SIG-M5 (cell line): ENCODE measurements around the gene SLC22A17.

Experiments
- DNase-seq: peaks from one replicate; lab custom pipeline; 2025; lab: John Stamatoyannopoulos, UW

Gene SLC22A17

DNA sequence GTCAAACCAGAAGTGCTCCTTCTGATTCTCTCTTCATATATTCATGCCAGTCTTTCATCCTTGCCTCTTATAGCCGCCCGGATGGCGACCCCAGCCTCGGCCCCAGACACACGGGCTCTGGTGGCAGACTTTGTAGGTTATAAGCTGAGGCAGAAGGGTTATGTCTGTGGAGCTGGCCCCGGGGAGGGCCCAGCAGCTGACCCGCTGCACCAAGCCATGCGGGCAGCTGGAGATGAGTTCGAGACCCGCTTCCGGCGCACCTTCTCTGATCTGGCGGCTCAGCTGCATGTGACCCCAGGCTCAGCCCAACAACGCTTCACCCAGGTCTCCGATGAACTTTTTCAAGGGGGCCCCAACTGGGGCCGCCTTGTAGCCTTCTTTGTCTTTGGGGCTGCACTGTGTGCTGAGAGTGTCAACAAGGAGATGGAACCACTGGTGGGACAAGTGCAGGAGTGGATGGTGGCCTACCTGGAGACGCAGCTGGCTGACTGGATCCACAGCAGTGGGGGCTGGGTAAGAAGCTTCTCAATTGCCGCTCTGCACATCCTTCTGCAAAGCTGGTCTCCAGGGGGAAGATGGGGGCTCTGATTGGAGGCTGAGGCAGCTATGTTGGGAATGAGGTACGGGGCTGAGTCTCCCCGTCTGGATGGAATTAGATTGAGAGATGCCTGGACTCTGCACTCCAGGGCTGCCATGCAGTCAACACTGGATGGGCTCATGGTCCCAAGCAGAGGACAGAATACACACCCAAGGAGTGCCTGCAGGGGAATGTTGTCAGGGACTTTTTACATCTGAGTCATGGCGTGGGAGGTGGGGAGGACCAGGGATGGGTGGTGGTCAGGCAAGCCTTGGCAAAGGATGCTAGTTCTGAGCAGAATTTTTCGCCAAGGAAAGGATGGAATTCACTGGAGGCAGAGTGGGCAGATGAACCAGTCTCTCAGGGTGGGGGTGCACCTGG, 44.7 kb downstream of the SLC22A17 start:
- no peak for DNase-seq

GRCh38 chr14:23307146-23307530, 45.5 kb downstream of the SLC22A17 start:
- DNase-seq = no peak

GRCh38 chr14:23306412-23307145, 46.1 kb downstream of the SLC22A17 start, which contains the start of gene BCL2L2:
BCL2L2 (plus strand) TSS chr14:23306833; CDS start chr14:23307768, 935 bp downstream.
- DNase-seq = no peak

DNA sequence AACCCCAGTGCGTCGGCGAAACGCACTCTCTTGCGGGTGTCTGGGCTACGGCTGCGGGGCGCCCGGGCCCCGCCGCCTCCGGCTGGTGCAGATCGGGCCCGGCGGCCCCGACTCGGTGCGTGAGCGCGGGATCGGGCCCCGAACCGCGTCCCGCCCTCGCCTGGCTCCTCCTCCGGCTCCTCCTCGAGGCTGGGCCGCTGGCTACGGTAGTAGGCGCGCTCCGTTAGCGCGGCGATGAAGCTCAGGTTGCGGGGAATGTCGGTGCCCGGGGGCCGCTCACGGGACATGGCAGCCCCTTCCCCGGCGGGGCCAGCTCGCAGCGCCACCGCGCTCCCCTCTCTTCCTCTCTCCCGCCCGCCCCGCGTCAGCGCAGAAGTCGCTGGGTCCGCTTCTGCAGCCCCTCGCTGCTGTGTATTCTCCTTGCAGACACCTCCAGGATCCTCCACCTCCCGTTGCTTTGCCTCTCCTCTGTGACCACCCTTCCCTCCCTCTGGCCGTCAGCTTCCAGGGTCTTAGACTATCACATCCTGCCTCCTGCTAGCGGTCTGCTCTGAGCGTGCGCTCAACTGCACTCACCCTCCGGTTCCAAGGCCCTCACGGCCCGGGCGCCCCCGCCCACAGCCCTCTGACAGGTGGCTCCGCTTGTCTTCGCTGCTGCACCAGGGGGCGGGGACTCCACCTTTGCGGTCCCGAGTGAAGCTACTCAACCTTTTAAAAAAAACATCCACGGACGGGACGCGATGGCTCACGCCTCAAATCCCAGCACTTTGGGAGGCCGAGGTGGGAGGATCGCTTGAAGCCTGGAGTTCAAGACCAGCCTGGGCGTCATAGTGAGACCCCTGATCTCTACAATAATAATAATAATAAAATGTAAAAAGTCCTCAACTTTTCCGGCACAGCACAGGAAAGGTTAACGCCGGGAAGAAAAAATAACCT, 50.1 kb downstream of the SLC22A17 start, which contains the start of gene PPP1R3E:
Gene PPP1R3E, minus strand, starts transcription at position 570 of the 936 bp plus-strand sequence. Its CDS starts 283 bp downstream, at position 287.
- no peak for DNase-seq

GRCh38 chr14:23301969-23302289, 50.8 kb downstream of the SLC22A17 start:
- DNase-seq = no peak

DNA sequence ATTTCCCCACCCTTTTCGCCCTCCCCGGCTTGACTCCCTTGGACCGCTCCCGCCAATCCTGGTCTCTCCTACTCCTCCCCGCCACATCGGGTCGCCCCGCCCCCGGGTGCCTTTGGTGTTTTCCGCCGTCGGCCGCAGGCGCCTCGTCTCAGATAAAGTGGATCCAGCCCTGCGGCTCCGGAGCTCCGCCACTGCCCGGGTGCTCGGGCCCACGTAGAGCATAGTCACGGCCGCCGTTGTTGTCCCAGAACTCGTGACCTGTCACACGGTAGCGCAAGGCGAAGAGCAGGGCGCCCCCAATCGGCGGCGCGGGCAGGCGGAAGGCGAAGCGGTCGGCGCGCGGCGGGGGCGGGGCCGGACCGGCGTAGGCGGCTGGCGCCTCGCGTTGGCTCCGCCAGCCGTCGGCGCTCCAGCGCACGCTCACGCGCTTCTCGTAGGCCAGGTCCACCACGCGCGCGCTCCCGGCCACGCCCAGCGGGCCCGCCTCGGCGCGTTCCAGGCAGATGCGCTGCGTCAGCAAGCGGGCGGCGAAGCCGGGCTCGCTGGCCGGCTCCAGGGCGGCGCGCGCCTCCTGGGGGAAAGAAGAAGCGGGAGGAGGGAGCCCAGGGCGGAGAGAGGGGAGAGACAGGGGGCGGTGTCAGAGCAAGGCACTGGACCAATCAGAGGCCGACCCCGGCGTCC, 51.3 kb downstream of the SLC22A17 start:
- DNase-seq = peak; percentile 79

DNA sequence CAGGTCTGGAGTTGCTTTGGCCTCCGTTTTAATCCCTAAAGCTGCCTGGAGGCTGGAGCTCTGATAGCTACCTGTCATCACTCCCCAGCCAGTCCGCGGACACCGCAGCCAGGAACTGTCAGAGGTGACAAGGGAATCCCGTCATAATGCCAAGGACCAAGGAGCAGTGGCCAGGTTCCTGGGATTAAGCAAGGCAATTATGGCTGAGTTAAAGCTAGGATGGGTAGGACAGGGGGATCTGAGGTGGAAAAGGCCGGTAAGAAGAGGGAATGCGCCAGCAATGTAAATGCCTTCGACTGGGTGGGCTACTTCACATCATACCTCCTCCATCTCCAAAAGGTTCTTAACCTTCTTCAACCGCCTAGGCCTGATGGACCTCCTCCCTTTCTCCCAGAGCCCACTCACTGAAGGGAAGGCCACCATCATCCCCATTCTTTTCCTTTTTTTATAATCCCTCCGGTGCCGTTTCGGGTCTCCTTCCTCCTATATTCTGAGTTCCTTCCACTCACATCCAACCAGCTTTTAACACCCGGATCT, 51.9 kb downstream of the SLC22A17 start:
- DNase-seq = no peak

DNA sequence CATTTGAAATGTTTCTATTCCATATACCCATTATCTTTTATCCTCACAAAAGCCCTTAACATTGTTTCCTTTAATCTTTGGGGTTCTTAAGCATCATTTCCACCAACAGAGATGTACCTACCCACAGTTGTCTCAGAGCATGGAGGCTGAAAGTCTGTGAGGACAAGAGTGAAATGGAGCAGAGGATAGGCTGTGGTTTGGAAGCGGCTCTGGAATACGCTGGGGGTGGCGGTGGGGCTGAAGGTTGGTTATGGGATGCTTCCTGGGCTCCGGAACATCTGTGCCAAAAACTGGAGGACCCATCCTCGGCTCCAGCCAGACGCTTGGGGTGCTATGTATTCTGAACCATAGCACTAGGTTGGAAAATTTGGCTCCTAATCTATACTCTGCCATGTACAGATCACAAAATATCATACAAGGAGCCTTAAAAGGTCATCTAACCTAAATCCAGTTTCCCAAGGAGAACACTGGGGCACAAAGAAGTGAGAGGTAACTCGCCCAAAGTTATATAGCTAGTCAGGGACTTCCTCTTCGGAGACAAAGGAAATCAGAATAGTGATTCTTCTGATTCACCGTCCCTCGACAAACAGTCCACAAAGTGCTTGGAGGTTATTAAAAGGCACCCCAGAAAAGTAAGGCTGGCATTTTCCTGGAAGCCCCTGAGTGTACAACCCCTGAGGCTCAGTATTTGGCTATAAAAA, 52.6 kb downstream of the SLC22A17 start:
- no peak for DNase-seq

GRCh38 chr14:23299211-23299957, 53.3 kb downstream of the SLC22A17 start:
- DNase-seq = no peak

DNA sequence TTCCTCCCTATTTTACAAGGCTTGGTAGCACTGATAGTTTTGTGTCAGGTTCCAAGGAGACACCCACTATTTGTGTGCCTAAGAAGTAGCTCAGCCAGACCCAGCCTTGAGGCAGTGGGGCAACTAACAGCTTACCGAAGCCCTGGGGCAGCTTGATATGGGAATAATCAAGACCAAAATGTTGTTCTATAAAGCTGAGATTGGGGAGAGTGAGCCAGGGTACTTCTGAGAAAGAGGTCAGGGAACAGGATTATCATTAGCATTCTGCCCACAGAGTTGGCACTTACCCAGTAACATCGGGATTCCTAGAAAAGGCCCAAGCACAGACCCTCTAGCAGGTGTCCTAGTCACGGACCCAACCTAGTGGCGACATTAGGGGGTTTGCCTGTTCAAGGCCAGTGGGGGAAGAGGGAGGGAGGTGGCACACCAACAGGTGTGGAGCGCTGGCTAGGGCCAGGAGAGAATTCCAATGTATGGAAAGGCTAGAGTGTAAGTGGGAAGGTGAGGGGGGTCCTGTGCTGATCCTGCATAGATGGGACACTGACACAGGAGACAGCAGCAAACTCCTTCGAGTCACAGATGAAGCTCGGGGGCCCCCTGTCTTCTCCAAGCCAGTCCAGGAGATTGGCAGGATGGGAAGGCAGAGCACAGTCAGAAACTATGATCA, 54.9 kb downstream of the SLC22A17 start:
- DNase-seq = no peak

- no peak for DNase-seq
Observed at GRCh38 chr14:23297096-23297495, 55.6 kb downstream of the SLC22A17 start.
